Muscle layer of colon (tissue), 2 donors: ENCODE data around the gene SLC7A1.

ENCODE experiments used
- H3K27ac ChIP-seq: one replicate; pipeline ENCODE4 v1.7.0; 2013; ENCODE audit warnings: low read depth, mild to moderate bottlenecking, low read length, moderate library complexity
- H3K27me3 ChIP-seq, 2 donors: one replicate each; pipeline ENCODE4 v1.7.0; 2013; ENCODE audit warnings: low read length in 2 of 2, mild to moderate bottlenecking in 2 of 2; ENCODE audit not compliant: insufficient read depth in 2 of 2, control insufficient read depth in 1 of 2
- H3K36me3 ChIP-seq: one replicate; pipeline ENCODE4 v1.7.0; 2013; ENCODE audit warnings: mild to moderate bottlenecking, low read length; ENCODE audit not compliant: insufficient read depth
- H3K4me1 ChIP-seq: one replicate; pipeline ENCODE4 v1.7.0; 2013; ENCODE audit warnings: mild to moderate bottlenecking, low read length; ENCODE audit not compliant: insufficient read depth
- H3K4me3 ChIP-seq, 2 donors: one replicate each; pipeline ENCODE4 v1.7.0; 2013; ENCODE audit warnings: low read length in 2 of 2, low read depth in 1 of 2, mild to moderate bottlenecking in 1 of 2, moderate library complexity in 1 of 2
- H3K9ac ChIP-seq: one replicate; pipeline ENCODE4 v1.7.0; 2013; ENCODE audit warnings: low read length
- H3K9me3 ChIP-seq: one replicate; pipeline ENCODE4 v1.7.0; 2013; ENCODE audit warnings: mild to moderate bottlenecking, low read length
- donor health status: abdominal sarcoma.
- donor health status: Adenocarcinoma of cecum.

SLC7A1 gene

GRCh38 chr13:29537736-29538651 lies 57.5 kb downstream of the SLC7A1 start:
- no peaks in the 10 kb centered on the region for H3K27me3 ChIP-seq
- H3K9me3 ChIP-seq, result no peaks in the 10 kb centered on the region
- H3K36me3 ChIP-seq, result peaks cover 15% of the 10 kb centered on the region
- peaks cover 27% of the 10 kb centered on the region for H3K4me1 ChIP-seq
- H3K27ac ChIP-seq, result no peak overlapping the region
- no peak overlapping the region for H3K9ac ChIP-seq
- no peak overlapping the region for H3K4me3 ChIP-seq

GRCh38 chr13:29536853-29537252 lies 58.6 kb downstream of the SLC7A1 start:
- Histone ChIP-seq H3K27ac (no peak overlapping the region), H3K4me3 (no peak overlapping the region), H3K36me3 (peaks cover 27% of the 10 kb centered on the region), H3K9me3 (no peaks in the 10 kb centered on the region), H3K9ac (no peak overlapping the region), H3K4me1 (peaks cover 27% of the 10 kb centered on the region), H3K27me3 (no peaks in the 10 kb centered on the region)

GRCh38 chr13:29535663-29536655 lies 59.5 kb downstream of the SLC7A1 start:
- Histone ChIP-seq H3K4me1 (peaks cover 27% of the 10 kb centered on the region), H3K9ac (no peak overlapping the region), H3K4me3 (no peak overlapping the region), H3K36me3 (peaks cover 27% of the 10 kb centered on the region), H3K27me3 (no peaks in the 10 kb centered on the region), H3K27ac (no peak overlapping the region), H3K9me3 (no peaks in the 10 kb centered on the region)

- Histone ChIP-seq H3K9me3 (no peaks in the 10 kb centered on the region), H3K27me3 (no peaks in the 10 kb centered on the region), H3K36me3 (peaks cover 36% of the 10 kb centered on the region), H3K4me1 (peaks cover 15% of the 10 kb centered on the region), H3K27ac (no peak overlapping the region), H3K4me3 (no peak overlapping the region), H3K9ac (no peak overlapping the region)
Observed at GRCh38 chr13:29534083-29534482, 61.4 kb downstream of the SLC7A1 start.

- H3K27ac ChIP-seq, result no peak overlapping the region
Observed at GRCh38 chr13:29532821-29533220, 62.7 kb downstream of the SLC7A1 start.

GRCh38 chr13:29532116-29532515 lies 63.4 kb downstream of the SLC7A1 start:
- H3K36me3 ChIP-seq, result peaks cover 36% of the 10 kb centered on the region
- H3K9me3 ChIP-seq, result no peaks in the 10 kb centered on the region
- no peaks in the 10 kb centered on the region for H3K27me3 ChIP-seq
- H3K4me1 ChIP-seq, result no peaks in the 10 kb centered on the region
- H3K9ac ChIP-seq, result no peak overlapping the region
- H3K4me3 ChIP-seq, result no peak overlapping the region
- no peak overlapping the region for H3K27ac ChIP-seq

More at GRCh38 chr13:29532821-29533220, 62.7 kb downstream of the SLC7A1 start:
- Histone ChIP-seq H3K9ac (no peak overlapping the region), H3K4me1 (peaks cover 2% of the 10 kb centered on the region), H3K4me3 (no peak overlapping the region), H3K36me3 (peaks cover 36% of the 10 kb centered on the region), H3K9me3 (no peaks in the 10 kb centered on the region), H3K27me3 (no peaks in the 10 kb centered on the region)

GRCh38 chr13:29530901-29531300 lies 64.6 kb downstream of the SLC7A1 start:
- Histone ChIP-seq H3K9me3 (no peaks in the 10 kb centered on the region), H3K27ac (no peak overlapping the region), H3K4me1 (no peaks in the 10 kb centered on the region), H3K4me3 (no peak overlapping the region), H3K36me3 (peaks cover 36% of the 10 kb centered on the region), H3K27me3 (no peaks in the 10 kb centered on the region), H3K9ac (no peak overlapping the region)

- Histone ChIP-seq H3K9ac (no peak overlapping the region), H3K4me1 (no peaks in the 10 kb centered on the region), H3K27me3 (no peaks in the 10 kb centered on the region), H3K9me3 (no peaks in the 10 kb centered on the region), H3K4me3 (no peak overlapping the region), H3K36me3 (peaks cover 36% of the 10 kb centered on the region), H3K27ac (no peak overlapping the region)
Observed at GRCh38 chr13:29529754-29530153, 65.7 kb downstream of the SLC7A1 start.

GRCh38 chr13:29527916-29528315 lies 67.6 kb downstream of the SLC7A1 start:
- no peaks in the 10 kb centered on the region for H3K4me1 ChIP-seq
- H3K9me3 ChIP-seq, result no peaks in the 10 kb centered on the region
- H3K9ac ChIP-seq, result no peak overlapping the region
- H3K36me3 ChIP-seq, result peaks cover 30% of the 10 kb centered on the region
- H3K27me3 ChIP-seq, result no peaks in the 10 kb centered on the region
- no peak overlapping the region for H3K4me3 ChIP-seq
- H3K27ac ChIP-seq, result no peak overlapping the region

- H3K36me3 ChIP-seq, result peaks cover 30% of the 10 kb centered on the region
Observed at GRCh38 chr13:29527511-29527910, 68.0 kb downstream of the SLC7A1 start.

GRCh38 chr13:29526741-29527140 lies 68.7 kb downstream of the SLC7A1 start:
- Histone ChIP-seq H3K9me3 (no peaks in the 10 kb centered on the region), H3K4me1 (no peaks in the 10 kb centered on the region), H3K27me3 (no peaks in the 10 kb centered on the region), H3K9ac (no peak overlapping the region), H3K27ac (no peak overlapping the region), H3K4me3 (no peak overlapping the region), H3K36me3 (peaks cover 30% of the 10 kb centered on the region)

More at GRCh38 chr13:29527511-29527910, 68.0 kb downstream of the SLC7A1 start:
- H3K9me3 ChIP-seq, result no peaks in the 10 kb centered on the region
- no peaks in the 10 kb centered on the region for H3K4me1 ChIP-seq
- H3K27me3 ChIP-seq, result no peaks in the 10 kb centered on the region
- H3K9ac ChIP-seq, result no peak overlapping the region
- H3K4me3 ChIP-seq, result no peak overlapping the region
- no peak overlapping the region for H3K27ac ChIP-seq
